ENCODE results near the gene SHROOM2.

The SHROOM2 gene

GRCh38 chrX:9867753-9868152 is 81.5 kb downstream of the SHROOM2 start:
- no peak for DNase-seq

- no peak for DNase-seq
Measured at GRCh38 chrX:9871701-9872268, 85.6 kb downstream of the SHROOM2 start.

GRCh38 chrX:9873360-9873759 is 87.1 kb downstream of the SHROOM2 start:
- no peak for DNase-seq

GRCh38 chrX:9873952-9874351 is 87.7 kb downstream of the SHROOM2 start:
- no peak for DNase-seq

- DNase-seq: no peak
Measured at GRCh38 chrX:9874483-9874882, 88.3 kb downstream of the SHROOM2 start.

GRCh38 chrX:9875801-9876200 is 89.6 kb downstream of the SHROOM2 start:
- no peak for DNase-seq

GRCh38 chrX:9876201-9876600 is 90.0 kb downstream of the SHROOM2 start:
- no peak for DNase-seq

- no peak for DNase-seq
Measured at GRCh38 chrX:9878146-9878820, 92.1 kb downstream of the SHROOM2 start.

GRCh38 chrX:9880237-9880636 is 94.0 kb downstream of the SHROOM2 start:
- DNase-seq: no peak

- DNase-seq: no peak
Measured at GRCh38 chrX:9880870-9881269, 94.6 kb downstream of the SHROOM2 start.

GRCh38 chrX:9882669-9883446 is 96.6 kb downstream of the SHROOM2 start:
- DNase-seq: no peak

GRCh38 chrX:9884031-9884779 is 98.0 kb downstream of the SHROOM2 start:
- DNase-seq: no peak

GRCh38 chrX:9885150-9885549 is 98.9 kb downstream of the SHROOM2 start:
- no peak for DNase-seq

GRCh38 chrX:9887659-9888297 is 101.5 kb downstream of the SHROOM2 start:
- DNase-seq: no peak

- no peak for DNase-seq
Measured at GRCh38 chrX:9888953-9889470, 102.8 kb downstream of the SHROOM2 start.

GRCh38 chrX:9890681-9891091 is 104.5 kb downstream of the SHROOM2 start:
- no peak for DNase-seq

GRCh38 chrX:9895225-9895912 is 109.1 kb downstream of the SHROOM2 start:
- DNase-seq: no peak

GRCh38 chrX:9897761-9898161 is 111.5 kb downstream of the SHROOM2 start:
- no peak for DNase-seq

GRCh38 chrX:9899640-9900111 is 113.4 kb downstream of the SHROOM2 start:
- no peak for DNase-seq

GRCh38 chrX:9902656-9903055 is 116.4 kb downstream of the SHROOM2 start:
- no peak for DNase-seq

GRCh38 chrX:9903146-9903545 is 116.9 kb downstream of the SHROOM2 start:
- no peak for DNase-seq

GRCh38 chrX:9905288-9905687 is 119.1 kb downstream of the SHROOM2 start:
- DNase-seq: no peak

Measured in activated gamma-delta T cell (primary cell).